A375 (cell line): ENCODE data around the gene DNAH8. TPM values are rescaled to one million over a fixed set of nuclear protein-coding genes. Genes with fewer than 3 reads are reported as not detected.

Source experiments
- small RNA-seq: library from RNA; depleted of rRNA; stranded (forward); fragments of <200 nt; gene quantifications from one replicate; pipeline ENCODE3, GENCODE V24; 2014
- total RNA-seq: library from RNA; depleted of rRNA; stranded (reverse); fragments of >200 nt; shearing (Covaris generic); gene quantifications from 2 replicates; pipeline ENCODE4 v1.2.3, GENCODE V29; 2014; rRNA removed

Gene DNAH8, protein sequence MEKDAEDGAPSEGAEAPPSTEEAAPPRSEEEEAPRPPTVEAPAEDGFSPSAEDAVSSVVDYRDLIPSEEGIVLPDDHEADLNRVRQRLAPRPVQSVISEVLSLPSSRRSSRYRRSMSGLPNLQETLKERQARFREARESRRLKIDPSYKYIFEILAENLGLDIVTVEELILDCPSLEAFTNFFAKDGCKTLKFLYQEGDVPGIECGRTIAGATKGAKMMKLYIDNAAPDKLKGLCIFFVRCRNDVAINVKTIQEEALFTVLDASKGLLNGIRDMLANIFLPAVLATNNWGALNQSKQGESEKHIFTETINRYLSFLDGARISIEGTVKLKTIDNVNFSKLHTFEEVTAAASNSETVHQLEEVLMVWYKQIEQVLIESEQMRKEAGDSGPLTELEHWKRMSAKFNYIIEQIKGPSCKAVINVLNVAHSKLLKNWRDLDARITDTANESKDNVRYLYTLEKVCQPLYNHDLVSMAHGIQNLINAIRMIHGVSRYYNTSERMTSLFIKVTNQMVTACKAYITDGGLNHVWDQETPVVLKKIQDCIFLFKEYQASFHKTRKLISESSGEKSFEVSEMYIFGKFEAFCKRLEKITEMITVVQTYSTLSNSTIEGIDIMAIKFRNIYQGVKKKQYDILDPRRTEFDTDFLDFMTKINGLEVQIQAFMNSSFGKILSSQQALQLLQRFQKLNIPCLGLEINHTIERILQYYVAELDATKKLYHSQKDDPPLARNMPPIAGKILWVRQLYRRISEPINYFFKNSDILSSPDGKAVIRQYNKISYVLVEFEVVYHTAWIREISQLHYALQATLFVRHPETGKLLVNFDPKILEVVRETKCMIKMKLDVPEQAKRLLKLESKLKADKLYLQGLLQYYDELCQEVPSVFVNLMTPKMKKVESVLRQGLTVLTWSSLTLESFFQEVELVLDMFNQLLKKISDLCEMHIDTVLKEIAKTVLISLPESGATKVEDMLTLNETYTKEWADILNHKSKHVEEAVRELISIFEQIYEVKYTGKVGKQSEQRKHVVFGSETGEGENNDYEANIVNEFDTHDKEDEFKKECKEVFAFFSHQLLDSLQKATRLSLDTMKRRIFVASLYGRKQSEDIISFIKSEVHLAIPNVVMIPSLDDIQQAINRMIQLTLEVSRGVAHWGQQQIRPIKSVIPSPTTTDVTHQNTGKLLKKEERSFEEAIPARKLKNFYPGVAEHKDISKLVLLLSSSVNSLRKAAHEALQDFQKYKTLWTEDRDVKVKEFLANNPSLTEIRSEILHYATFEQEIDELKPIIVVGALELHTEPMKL (N-terminal part only)
- 0.03 TPM in 1 of 2 replicates, not detected in the other for total RNA-seq

DNA sequence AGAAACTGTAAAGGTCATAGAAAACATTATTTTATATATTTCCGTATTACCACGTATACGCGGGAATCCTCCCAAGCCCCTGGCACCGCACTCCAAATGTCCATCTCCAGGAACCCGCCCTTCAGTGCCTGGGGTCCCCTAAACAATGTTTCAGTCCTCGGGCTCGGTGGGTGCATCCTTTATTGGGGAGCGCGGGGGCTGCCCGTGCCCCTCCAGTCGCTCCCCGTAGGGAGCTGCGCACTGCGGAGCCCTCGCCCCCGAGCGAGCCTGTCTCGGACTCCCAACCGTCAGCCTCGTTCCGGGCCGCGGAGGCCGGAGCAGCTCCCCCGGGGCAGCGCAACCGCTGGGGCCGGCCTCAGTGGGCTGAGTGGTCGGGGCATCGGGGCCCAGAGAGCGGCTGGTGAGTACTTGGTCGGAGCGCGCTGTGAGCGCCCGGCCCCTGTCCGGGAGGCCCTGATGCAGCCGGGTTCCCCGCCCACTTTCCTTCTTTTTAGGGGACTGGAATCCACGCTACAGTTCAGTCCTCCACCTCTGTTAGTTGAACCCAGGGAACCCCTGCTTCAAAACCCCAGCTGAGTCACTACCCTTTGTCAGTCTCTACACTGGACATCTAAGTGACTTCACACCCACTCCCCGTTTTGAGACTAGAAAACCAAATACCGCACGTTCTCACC lies at the start of gene DNAH8:
Gene DNAH8 (plus strand): TSS at position 296 of the 674 bp plus-strand sequence. CDS start 7,499 bp downstream, outside the sequence.

DNA sequence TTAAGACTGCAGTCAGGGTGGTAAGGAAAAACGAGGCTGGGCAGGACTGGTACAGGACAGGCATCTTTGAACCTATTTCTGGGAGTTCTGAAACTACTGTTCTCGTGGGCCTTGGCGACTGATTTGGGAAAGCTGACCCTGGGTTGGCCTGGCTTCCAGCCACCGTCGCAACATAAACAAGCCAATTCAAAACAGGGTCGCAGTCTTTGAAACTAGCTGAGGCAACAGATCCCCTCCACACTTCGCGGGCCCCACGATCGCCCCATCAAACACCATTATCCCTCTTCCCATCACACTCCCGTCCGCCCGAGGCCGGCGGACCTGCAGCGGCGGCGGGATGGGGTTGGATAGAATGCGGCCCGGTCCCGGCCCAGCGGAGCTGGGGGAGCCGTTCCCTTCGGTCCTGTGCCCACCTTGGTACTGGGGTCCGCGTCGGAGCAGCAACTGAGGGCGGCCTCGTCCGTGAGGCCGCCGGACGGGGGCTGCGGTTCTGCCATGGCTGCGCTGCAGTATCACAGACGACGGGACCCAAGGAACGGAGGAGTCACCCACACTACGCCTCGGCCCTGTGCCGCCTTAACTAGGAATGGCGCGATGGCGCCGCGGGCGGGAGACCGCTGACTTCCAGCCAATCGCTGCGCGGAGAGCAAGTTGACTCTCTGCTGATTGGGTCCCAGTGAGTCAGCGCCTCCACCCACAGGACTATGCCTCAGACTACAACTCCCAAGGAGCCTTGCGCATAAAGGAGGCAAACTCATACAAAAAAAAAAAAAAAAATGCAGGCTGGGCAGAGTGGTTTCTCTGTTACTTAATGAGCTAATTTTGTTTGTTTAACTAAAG lies 12.3 kb upstream of the DNAH8 start, which contains the start of gene GLO1:
Gene GLO1 (minus strand): TSS at position 588 of the 840 bp plus-strand sequence. CDS start 91 bp downstream, at position 497.

DNA sequence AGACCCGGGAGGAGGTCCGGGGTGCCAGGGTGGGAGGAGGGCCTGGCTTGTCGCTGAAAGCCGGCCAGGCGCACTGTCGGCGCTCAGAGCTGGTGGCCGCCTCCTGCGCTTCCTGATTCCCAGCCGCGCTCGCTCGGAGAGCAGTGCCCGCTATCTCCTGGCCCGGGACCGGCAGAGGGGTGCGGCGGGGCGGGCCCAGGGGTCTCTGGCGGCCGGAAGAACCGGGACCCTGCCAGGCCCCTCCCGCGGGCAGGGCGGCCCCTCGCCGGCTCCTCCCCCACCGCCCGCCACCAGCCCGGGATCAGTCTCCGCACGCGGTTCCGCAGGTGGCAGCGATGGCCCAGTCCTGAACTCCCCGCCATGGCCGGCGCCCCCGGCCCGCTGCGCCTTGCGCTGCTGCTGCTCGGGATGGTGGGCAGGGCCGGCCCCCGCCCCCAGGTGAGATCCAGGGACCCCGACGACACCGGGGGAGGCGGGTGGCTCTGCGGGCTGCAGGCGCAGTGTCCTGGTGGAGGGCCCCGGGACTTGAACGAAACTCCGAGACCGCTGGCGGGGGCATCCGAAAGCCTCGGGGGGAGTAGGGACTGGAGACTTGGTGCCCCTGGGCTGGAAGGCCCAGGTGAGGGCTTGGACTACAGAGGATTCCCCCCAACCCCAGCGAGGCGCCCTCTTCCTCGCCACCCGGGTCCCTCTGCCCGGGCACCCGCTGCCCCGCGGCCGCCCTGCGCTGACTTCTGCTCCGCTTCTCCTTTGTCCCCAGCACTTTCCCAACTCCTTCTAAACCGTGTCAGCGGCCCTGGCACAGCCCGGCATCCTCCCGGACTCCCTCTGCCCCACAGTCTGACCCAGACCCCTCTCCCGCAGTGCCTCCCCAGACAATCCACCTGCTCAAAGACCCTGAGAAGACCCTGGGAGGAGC lies 333.6 kb downstream of the DNAH8 start, which contains the start of gene GLP1R:
Gene GLP1R (plus strand): TSS at position 301 of the 919 bp plus-strand sequence. CDS start 60 bp downstream, at position 361.

Small RNA genes within 50 kb of the gene (small RNA-seq; reads per million reads assigned to genes)
- gene AL034345.1 (not detected), gene RF00393 (not detected)

Other genes starting within 250 kb of the DNAH8 start
- 4.2 and 4.3 TPM in 2 replicates for gene BTBD9, start 75.4 kb upstream of the DNAH8 start, total RNA-seq
- 104 and 117 TPM in 2 replicates for gene GLO1, start 12.2 kb upstream of the DNAH8 start, total RNA-seq